OCI-LY7 (cell line): ENCODE measurements around the gene SEPSECS. TPM values are rescaled to one million over a fixed set of nuclear protein-coding genes. Genes with fewer than 3 reads are reported as not detected.

Experiments
- BruUV-seq: library from RNA; stranded (reverse); fragments of 400-500 nt; replicated peaks from 2 replicates; lab custom pipeline; 2021; lab: Mats Ljungman, UMichigan
- CTCF ChIA-PET: fragments of 300-600 bp; sonication (Branson Sonifier 250); formaldehyde crosslinking; loops from one replicate; lab custom pipeline; 2022; ENCODE audit warnings: antibody characterized with exemption; ENCODE audit not compliant: unreplicated experiment; lab: Charles Lee
- POLR2A ChIA-PET: fragments of 300-600 bp; sonication (Branson Sonifier 250); formaldehyde crosslinking; loops from one replicate; lab custom pipeline; 2022; ENCODE audit warnings: antibody characterized with exemption; lab: Charles Lee
- DNase-seq: peaks from one replicate; pipeline ENCODE4 v3.0.0-alpha.2; 2015; ENCODE audit warnings: low spot score
- H2AFZ ChIP-seq: fragments of 200-600 bp; sonication (generic), shearing (Covaris generic); 2 replicates; pipeline ENCODE4 v1.6.1; 2014; ENCODE audit warnings: mild to moderate bottlenecking, antibody characterized with exemption, low read length, moderate library complexity
- H3K27ac ChIP-seq: fragments of 200-600 bp; sonication (generic); 2 replicates; pipeline ENCODE4 v1.5.1; 2014; ENCODE audit warnings: mixed run types, low read depth, mild to moderate bottlenecking, moderate library complexity, low read length, inconsistent platforms; ENCODE audit not compliant: poor library complexity, severe bottlenecking
- H3K36me3 ChIP-seq: fragments of 200-600 bp; sonication (generic); 2 replicates; pipeline ENCODE4 v1.6.1; 2014; ENCODE audit warnings: mild to moderate bottlenecking, antibody characterized with exemption, low read length, moderate library complexity, mixed read lengths; ENCODE audit not compliant: insufficient read depth
- H3K4me1 ChIP-seq: fragments of 200-600 bp; sonication (generic); 2 replicates; pipeline ENCODE4 v1.5.1; 2014; ENCODE audit warnings: mild to moderate bottlenecking, low read length; ENCODE audit not compliant: insufficient read depth, poor library complexity, severe bottlenecking
- H3K4me2 ChIP-seq: fragments of 200-600 bp; sonication (generic); 2 replicates; pipeline ENCODE4 v1.6.1; 2014; ENCODE audit warnings: mild to moderate bottlenecking, low read length
- H3K4me3 ChIP-seq: fragments of 200-600 bp; sonication (generic); 2 replicates; pipeline ENCODE4 v1.5.1; 2014; ENCODE audit warnings: mild to moderate bottlenecking, low read depth, low read length; ENCODE audit not compliant: poor library complexity, severe bottlenecking
- H3K79me2 ChIP-seq: fragments of 200-600 bp; sonication (generic); 2 replicates; pipeline ENCODE4 v1.6.1; 2016; ENCODE audit warnings: low read depth, mild to moderate bottlenecking, low read length, moderate library complexity, mixed read lengths; ENCODE audit not compliant: insufficient read depth
- H3K9me2 ChIP-seq: fragments of 200-600 bp; sonication (generic); 2 replicates; pipeline ENCODE4 v1.6.1; 2016; ENCODE audit warnings: mild to moderate bottlenecking, low read length, mixed read lengths; ENCODE audit not compliant: insufficient read depth
- H3K9me3 ChIP-seq: fragments of 200-600 bp; sonication (generic); 2 replicates; pipeline ENCODE4 v1.6.1; 2014; ENCODE audit warnings: mild to moderate bottlenecking, mixed run types, low read length, mixed read lengths
- H4K20me1 ChIP-seq: fragments of 200-600 bp; sonication (generic); 2 replicates; pipeline ENCODE4 v1.6.1; 2014; ENCODE audit warnings: mild to moderate bottlenecking, antibody characterized with exemption, low read length, moderate library complexity, mixed read lengths; ENCODE audit not compliant: insufficient read depth
- CTCF ChIP-seq: fragments of 200-600 bp; sonication (generic); conservative IDR thresholded peaks from 2 replicates; pipeline ENCODE4 v1.5.1; 2014; ENCODE audit warnings: mild to moderate bottlenecking, antibody characterized with exemption, low read length, moderate library complexity, mixed read lengths
- EZH2phosphoT487 ChIP-seq: fragments of 200-600 bp; sonication (generic); IDR thresholded peaks from 2 replicates; pipeline ENCODE4 v1.6.1; 2018; ENCODE audit warnings: low read depth, borderline replicate concordance, mild to moderate bottlenecking, mixed run types, antibody characterized with exemption, low read length, moderate library complexity, mixed read lengths
- intact Hi-C: fragments of 100-400 bp; cut with micrococcal nuclease; formaldehyde crosslinking; loops from one replicate; pipeline ENCODE4 v1.10.0; 2022; ENCODE audit not compliant: unreplicated experiment
- total RNA-seq, 2 experiments: library from RNA; depleted of rRNA in 1 of 2; stranded (reverse); fragments of >200 nt in 1 of 2; shearing (Covaris generic) in 1 of 2; gene quantifications; 2 replicates each; pipeline ENCODE4 v1.2.3, GENCODE V29; 2014 to 2022

SEPSECS gene
- total RNA-seq, 2 experiments from 2014 or later = 5.0 to 13.0 TPM

- no peaks in the 10 kb centered on the region for H3K36me3 ChIP-seq
- no peak for DNase-seq
- H3K4me2 ChIP-seq = no peak overlapping the region
Observed at GRCh38 chr4:25131381-25131780, 28.9 kb downstream of the SEPSECS start.

GRCh38 chr4:25129917-25130316, 30.3 kb downstream of the SEPSECS start:
- no peak for DNase-seq
- H3K36me3 ChIP-seq = peaks cover 5% of the 10 kb centered on the region; the same call in 1 of the 2 replicates
- no peak overlapping the region for H2AFZ ChIP-seq
- H3K4me2 ChIP-seq = no peak overlapping the region
- H3K9me2 ChIP-seq = no peaks in the 10 kb centered on the region
- no peak overlapping the region for H3K27ac ChIP-seq
- BruUV-seq = no TSS peak
- H3K79me2 ChIP-seq = no peaks in the 10 kb centered on the region
- no peak overlapping the region for H3K4me3 ChIP-seq
- intact Hi-C loops = no loop called here
- POLR2A ChIA-PET = no interaction called here
- H3K4me1 ChIP-seq = no peaks in the 10 kb centered on the region
- TF ChIP-seq EZH2phosphoT487 (no peak), CTCF (no peak)
- CTCF ChIA-PET = no interaction called here
- no peaks in the 10 kb centered on the region for H3K9me3 ChIP-seq
- H4K20me1 ChIP-seq = no peaks in the 10 kb centered on the region

More at GRCh38 chr4:25131381-25131780, 28.9 kb downstream of the SEPSECS start:
- Histone ChIP-seq H3K4me1 (no peaks in the 10 kb centered on the region), H3K27ac (no peak overlapping the region), H3K79me2 (no peaks in the 10 kb centered on the region), H3K9me3 (no peaks in the 10 kb centered on the region), H4K20me1 (no peaks in the 10 kb centered on the region), H3K4me3 (no peak overlapping the region), H2AFZ (no peak overlapping the region), H3K9me2 (no peaks in the 10 kb centered on the region)
- intact Hi-C loops = no loop called here
- ChIA-PET POLR2A (interaction anchor here (0.5 to 1.1 kb wide), 4 partner anchors 13 to 208 kb away, joined by 3 to 6 read pairs (median 3); no protein-coding TSS in a partner anchor), CTCF (no interaction called here)
- BruUV-seq = no TSS peak
- TF ChIP-seq EZH2phosphoT487 = no peak
- TF ChIP-seq CTCF = no peak

GRCh38 chr4:25128671-25129070, 31.6 kb downstream of the SEPSECS start:
- no peaks in the 10 kb centered on the region for H3K79me2 ChIP-seq
- no peak overlapping the region for H3K4me2 ChIP-seq
- H3K4me1 ChIP-seq = no peaks in the 10 kb centered on the region
- H3K36me3 ChIP-seq = peaks cover 8% of the 10 kb centered on the region; the same call in 1 of the 2 replicates
- BruUV-seq = no TSS peak
- no peak overlapping the region for H3K27ac ChIP-seq
- ChIA-PET CTCF (no interaction called here), POLR2A (interaction anchor here (0.5 to 0.8 kb wide), 2 partner anchors 11 to 1127 kb away, joined by 4 read pairs; no protein-coding TSS in a partner anchor)
- no peak overlapping the region for H3K4me3 ChIP-seq
- no peaks in the 10 kb centered on the region for H4K20me1 ChIP-seq
- H2AFZ ChIP-seq = no peak overlapping the region
- DNase-seq = no peak
- no peaks in the 10 kb centered on the region for H3K9me2 ChIP-seq
- intact Hi-C loops = no loop called here
- TF ChIP-seq EZH2phosphoT487 = no peak
- no peak for TF ChIP-seq CTCF
- H3K9me3 ChIP-seq = no peaks in the 10 kb centered on the region
